PFSK-1 (cell line): ENCODE measurements around the gene MUC5AC.

Experiments used
- POLR2AphosphoS5 ChIP-seq: IDR thresholded peaks from 2 replicates; pipeline ENCODE4 v1.6.1; 2012; ENCODE audit warnings: low read depth, mild to moderate bottlenecking, control low read depth, low read length, moderate library complexity
- TAF1 ChIP-seq: IDR thresholded peaks from 2 replicates; pipeline ENCODE4 v1.6.1; 2012; ENCODE audit warnings: low read length, control low read depth, borderline replicate concordance; ENCODE audit not compliant: insufficient read depth
- TF ChIP-seq, protein P1 (sequence below), 2 experiments: IDR thresholded peaks; 2 replicates each; pipeline versions ENCODE4 v1.6.1 to v1.8.0; 2011 to 2012; ENCODE audit warnings: low read depth in 2 of 2, low read length in 2 of 2, control low read depth in 1 of 2, inconsistent platforms in 1 of 2, mild to moderate bottlenecking in 1 of 2, moderate library complexity in 1 of 2; ENCODE audit not compliant: insufficient read depth in 1 of 2

DNA sequence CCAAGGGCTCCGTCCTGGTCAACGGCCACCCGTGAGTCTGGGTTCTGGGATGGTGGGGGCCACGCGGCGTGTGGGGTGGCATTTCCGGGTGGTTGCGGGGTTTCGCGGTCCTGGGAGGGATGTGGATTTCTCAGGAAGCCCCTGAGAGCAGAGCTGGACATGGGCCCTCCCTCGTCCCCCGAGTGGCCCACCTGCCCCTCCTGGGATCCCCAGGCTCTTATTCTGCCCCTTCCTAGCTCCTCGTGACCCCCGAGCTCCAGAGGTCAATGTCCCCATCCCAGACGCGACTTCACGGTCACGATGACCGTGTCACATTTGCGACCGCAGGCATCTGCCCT is 4.4 kb downstream of the MUC5AC start:
- TF ChIP-seq POLR2AphosphoS5: no peak
- no peak for TF ChIP-seq TAF1
- TF ChIP-seq, protein P1, sequence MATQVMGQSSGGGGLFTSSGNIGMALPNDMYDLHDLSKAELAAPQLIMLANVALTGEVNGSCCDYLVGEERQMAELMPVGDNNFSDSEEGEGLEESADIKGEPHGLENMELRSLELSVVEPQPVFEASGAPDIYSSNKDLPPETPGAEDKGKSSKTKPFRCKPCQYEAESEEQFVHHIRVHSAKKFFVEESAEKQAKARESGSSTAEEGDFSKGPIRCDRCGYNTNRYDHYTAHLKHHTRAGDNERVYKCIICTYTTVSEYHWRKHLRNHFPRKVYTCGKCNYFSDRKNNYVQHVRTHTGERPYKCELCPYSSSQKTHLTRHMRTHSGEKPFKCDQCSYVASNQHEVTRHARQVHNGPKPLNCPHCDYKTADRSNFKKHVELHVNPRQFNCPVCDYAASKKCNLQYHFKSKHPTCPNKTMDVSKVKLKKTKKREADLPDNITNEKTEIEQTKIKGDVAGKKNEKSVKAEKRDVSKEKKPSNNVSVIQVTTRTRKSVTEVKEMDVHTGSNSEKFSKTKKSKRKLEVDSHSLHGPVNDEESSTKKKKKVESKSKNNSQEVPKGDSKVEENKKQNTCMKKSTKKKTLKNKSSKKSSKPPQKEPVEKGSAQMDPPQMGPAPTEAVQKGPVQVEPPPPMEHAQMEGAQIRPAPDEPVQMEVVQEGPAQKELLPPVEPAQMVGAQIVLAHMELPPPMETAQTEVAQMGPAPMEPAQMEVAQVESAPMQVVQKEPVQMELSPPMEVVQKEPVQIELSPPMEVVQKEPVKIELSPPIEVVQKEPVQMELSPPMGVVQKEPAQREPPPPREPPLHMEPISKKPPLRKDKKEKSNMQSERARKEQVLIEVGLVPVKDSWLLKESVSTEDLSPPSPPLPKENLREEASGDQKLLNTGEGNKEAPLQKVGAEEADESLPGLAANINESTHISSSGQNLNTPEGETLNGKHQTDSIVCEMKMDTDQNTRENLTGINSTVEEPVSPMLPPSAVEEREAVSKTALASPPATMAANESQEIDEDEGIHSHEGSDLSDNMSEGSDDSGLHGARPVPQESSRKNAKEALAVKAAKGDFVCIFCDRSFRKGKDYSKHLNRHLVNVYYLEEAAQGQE (IDR thresholded peaks at IDR 0.05; ENCODE audit: insufficient read depth in 1 of 2, low read depth in 2 of 2, low read length in 2 of 2): no peak
